ENCODE results near the gene NEDD4.

NEDD4 gene

GRCh38 chr15:55778932-55779331 is 214.5 kb downstream of the NEDD4 start:
- DNase-seq (ENCODE audit: low spot score), result no peak

All from RKO (cell line).